Activated T-cell treated with anti-CD3 and anti-CD28 coated beads for 48 hours (primary cell): Measurements from ENCODE around the gene ANO3.

ENCODE experiments used
- DNase-seq: peaks from one replicate; pipeline ENCODE4 v3.0.0-alpha.2; 2020; ENCODE audit warnings: low read depth

The ANO3 gene

GRCh38 chr11:26710489-26710888 is 378.6 kb downstream of the ANO3 start:
- DNase-seq = no peak

DNA sequence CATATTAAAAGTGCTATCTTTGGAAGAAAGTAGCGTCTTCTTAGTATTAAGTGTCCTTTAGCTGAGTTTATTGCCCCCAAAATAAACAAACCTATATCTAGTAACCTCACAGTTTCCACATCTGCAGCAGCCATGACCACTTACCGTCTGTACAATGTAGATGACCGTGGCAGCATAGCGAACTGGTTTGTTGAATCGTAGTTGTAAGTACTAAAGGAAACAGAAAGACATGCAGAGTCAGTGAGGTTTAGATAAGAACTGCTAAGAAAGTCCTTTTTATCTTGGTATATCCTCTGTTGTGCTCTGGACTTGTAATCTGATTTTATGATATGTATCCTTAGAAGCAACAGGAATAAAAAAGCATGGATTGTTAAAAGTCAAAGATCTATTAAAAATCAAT is 380.6 kb downstream of the ANO3 start:
- DNase-seq = no peak
